GM19455 (cell line): ENCODE data around the gene YDJC.
"Not testable (repeated sequence)": the region's sequence is repeated elsewhere in the genome, so short reads cannot be mapped to it uniquely, and the experiment has no call there.

Experiments
- ATAC-seq: cut with Tn5 transposase; IDR thresholded peaks from one replicate; pipeline ENCODE4 v1.9.1; 2021; ENCODE audit not compliant: unreplicated experiment

The YDJC gene

DNA sequence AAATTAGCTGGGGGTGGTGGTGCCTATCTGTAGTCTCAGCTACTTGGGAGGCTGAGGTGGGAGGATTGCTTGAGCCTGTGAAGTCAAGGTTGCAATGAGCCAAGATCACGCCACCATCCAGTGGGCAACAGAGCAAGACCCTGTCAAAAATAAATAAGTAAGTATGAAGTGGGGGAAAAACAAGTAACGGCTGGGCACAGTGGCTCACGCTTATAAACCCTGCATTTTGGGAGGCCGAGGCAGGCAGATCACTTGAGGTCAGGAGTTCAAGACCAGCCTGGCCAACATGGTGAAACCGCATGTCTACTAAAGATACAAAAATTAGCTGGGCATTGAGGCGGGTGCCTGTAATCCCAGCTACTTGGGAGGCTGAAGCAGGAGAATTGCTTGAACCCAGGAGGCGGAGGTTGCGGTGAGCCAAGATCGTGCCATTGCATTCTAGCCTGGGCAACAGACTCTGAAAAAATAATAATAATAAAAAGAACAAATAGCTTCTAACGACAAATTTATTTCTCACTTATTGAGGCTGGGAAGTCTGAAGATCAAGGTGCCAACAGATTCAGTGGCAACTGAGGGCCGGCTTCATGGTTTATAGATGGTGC is 20.2 kb downstream of the YDJC start:
- not testable (repeated sequence) for ATAC-seq

GRCh38 chr22:21606775-21607174 is 23.0 kb downstream of the YDJC start:
- no peak for ATAC-seq

DNA sequence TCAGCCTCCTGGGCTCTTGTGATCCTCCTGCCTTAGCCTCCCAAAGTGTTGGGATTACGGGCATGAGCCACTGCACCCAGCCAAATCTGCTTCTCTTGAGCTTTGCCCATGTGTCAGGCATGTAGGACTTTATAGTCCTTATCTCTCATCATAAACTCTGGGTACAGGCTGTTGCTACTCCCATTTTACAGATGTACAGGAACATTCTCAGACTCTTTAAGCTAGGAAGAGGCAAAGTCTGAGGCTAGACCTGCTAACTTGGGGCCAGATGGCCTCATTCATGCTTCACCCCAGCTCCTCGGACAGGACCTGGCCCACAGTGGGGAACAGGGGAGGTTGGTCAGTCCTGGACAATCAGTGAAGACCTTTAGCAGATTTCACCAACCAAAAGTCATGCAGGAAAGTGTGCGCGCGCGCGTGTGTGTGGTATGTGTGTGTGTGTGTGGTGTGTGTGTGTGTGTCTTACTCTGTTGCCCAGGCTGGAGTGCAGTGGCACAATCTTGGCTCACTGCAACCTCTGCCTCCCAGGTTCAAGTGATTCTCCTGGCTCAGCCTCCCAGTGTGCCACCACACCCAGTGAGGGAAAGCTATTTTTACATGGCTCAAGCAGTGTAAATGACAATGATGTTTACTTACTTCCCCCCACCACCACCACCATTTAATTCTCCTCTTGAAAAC is 23.8 kb downstream of the YDJC start:
- ATAC-seq: no peak

GRCh38 chr22:21603973-21604372 is 25.8 kb downstream of the YDJC start:
- ATAC-seq: no peak

DNA sequence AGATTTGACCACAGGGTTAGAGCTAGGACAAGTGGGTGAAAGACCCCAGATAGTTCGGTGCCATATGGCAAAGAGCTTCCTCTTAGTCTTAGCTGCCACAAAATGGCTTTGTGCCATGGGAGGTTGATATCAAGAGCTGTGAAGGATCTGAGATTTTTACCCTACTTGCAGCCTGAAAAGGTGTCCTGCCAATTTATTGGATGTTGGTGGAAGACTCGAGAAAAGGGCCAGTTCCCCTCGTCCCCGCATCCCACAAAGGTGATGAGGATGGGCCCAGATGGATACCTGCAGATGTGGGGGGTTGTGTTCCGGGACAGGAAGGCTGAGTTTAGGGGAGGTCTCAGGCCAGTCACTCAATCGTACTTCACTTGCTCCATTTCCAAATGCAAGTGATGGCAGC is 27.2 kb downstream of the YDJC start:
- ATAC-seq: no peak

DNA sequence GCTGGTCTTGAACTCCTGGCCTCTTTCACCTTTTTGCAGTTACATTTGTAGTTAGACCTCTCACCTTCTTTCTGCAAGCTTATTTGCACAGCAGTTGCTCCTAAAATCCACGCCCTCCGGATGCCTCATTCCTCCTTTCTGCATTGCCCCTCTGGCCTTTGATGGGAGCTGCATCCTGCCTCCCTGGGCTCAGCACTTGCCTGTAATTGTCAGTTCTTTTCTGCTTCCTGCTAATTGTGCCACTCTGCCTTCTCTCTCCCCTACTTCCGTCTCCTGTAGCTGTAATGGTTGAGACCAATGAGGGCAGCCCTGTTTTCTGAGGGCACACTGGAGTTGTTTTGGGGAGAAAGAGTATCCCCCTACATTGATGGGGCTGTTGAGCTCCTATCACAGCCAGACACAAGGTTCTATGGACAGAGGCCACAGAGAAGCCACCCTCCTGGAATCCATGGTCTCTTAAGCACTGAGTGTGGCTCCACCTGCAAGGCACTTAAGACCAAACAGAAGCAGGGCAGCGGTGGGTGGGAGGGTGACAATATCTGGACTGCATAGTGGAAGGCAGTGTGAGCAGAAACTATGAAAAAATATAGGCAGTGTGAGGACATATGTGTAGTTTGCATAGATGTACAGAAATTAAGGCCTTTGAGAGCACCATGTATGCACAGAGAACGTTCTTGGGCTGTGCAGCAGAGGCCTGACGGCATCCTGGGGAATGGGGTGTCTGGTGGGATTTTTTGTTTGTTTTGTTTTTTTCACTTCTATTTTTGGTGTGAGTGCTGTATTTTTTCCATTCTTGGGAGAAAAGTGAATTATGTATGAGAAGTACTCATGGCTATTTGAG is 30.5 kb downstream of the YDJC start:
- no peak for ATAC-seq

GRCh38 chr22:21598302-21598701 is 31.5 kb downstream of the YDJC start:
- no peak for ATAC-seq

DNA sequence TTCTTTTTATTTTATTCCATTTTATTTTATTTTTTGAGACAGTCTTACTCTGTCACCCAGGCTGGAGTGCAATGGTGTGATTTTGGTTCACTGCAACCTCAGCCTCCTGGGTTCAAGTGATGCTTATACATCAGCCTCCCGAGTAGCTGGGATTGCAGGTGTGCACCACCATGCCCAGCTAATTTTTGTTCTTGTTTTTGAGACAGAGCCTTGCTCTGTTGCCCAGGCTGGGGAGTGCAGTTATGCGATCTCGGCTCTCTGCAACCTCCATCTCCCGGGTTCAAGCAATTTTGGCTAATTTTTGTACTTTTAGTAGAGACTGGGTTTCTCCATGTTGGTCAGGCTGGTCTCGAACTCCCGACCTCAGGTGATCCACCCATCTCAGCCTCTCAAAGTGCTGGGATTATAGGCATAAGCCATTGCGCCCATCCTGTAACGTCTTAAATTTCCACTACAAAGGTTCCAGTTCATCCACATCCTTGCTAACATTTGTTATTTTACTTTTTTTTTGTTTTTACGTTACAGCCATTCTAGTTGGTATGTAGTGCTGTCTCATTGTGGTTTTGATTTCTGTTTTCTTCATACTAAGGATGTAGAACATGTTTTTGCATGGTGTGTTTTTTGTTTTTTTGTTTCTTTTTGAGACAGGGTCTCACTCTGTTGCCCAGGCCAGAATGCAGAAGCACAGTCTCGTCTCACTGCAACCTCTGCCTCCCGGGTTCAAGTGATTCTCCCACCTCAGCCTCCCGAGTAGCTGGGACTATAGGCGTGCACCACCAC is 33.3 kb downstream of the YDJC start:
- ATAC-seq: not testable (repeated sequence)

DNA sequence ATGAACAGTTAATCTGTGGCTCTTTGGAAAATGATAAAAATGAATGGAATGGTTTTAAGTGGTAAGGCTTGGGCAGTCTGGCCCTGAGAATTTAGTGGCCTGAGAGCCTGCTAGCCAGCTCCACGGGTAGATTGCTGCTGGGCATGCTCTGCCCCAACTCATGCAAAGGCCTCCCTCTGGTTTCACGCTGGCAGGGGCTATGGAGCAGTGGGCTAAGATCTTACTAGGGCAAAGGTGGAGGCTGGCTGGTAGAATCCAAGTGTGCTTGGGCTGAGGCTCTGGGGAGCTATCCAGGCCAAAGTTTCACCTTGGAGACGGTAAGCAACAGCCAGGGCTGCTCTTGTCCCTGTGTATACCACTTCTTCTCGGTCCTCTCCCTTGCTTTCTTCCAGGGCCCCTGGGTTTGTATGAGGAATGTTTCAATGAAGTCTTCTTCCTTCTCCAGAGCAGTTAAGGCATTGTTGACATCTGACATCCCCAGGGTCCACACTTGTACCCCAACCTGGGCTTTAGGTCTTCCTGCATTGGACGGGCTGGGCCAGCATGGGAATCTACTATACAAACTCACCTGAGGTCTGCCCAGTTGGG is 34.9 kb downstream of the YDJC start:
- ATAC-seq: no peak

- no peak for ATAC-seq
Measured at GRCh38 chr22:21593406-21594232, 36.2 kb downstream of the YDJC start.

DNA sequence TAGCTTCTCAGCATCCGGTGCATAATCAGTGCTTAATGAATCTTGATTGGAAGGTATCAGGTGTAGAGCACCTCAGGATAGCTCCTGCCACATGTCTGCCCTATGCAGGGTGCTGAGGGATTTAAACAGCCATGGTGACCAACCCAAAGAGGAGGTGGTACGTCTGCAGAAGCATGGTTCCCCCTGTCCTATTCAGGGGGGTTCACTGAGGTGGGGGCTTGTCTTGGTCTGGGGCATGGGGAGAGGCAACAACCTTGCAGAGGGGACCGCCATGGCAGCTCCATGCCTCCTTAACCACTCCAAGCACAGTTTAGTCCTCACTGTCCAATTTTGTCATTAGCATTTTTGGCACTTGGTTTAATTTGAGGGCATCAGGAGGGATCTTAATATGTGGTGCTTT is 37.4 kb downstream of the YDJC start:
- ATAC-seq: no peak

GRCh38 chr22:21591695-21592094 is 38.1 kb downstream of the YDJC start:
- no peak for ATAC-seq

- ATAC-seq: no peak
Measured at GRCh38 chr22:21590809-21591641, 38.8 kb downstream of the YDJC start.

GRCh38 chr22:21589396-21589795 is 40.4 kb downstream of the YDJC start:
- ATAC-seq: no peak

DNA sequence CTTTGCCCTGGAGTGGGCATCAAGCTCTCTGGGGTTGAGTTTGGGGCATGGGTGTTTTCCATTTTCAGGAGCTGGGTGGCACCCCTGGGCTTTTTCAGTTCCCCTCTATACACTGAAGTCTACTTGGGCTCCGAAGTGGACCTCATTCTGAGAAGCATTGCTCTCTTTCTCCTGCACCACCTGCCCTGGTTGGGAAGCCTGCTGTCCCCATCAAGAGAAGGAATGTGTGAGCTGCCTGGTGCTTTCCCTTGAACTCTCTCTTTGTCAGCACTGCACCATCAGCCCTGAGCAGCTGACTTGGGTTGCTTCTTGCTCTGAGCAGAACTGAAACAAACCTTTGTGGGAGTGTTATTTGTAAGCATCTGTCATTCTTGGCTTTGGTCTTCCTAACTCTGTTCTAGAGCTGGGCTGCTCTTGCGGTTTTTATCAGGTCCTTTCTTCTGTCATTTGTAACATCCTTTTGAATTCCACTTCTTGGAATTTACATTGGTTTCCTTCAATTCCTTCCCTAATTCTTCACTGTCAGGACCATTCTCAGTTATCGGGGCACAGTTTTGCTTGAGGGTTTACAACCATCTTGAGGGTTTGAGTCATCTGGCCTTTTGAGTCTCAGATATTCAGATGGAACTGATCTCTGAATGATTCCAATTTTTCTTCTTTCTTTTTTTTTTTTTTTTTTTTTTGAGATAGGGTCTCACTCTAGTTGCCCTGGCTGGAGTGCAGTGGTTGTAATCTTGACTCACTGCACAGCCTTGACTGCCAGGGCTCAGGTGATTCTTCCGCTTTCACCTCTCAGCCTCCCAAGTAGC is 41.8 kb downstream of the YDJC start:
- peak; percentile 90 for ATAC-seq

GRCh38 chr22:21585389-21585788 is 44.4 kb downstream of the YDJC start:
- ATAC-seq: no peak

DNA sequence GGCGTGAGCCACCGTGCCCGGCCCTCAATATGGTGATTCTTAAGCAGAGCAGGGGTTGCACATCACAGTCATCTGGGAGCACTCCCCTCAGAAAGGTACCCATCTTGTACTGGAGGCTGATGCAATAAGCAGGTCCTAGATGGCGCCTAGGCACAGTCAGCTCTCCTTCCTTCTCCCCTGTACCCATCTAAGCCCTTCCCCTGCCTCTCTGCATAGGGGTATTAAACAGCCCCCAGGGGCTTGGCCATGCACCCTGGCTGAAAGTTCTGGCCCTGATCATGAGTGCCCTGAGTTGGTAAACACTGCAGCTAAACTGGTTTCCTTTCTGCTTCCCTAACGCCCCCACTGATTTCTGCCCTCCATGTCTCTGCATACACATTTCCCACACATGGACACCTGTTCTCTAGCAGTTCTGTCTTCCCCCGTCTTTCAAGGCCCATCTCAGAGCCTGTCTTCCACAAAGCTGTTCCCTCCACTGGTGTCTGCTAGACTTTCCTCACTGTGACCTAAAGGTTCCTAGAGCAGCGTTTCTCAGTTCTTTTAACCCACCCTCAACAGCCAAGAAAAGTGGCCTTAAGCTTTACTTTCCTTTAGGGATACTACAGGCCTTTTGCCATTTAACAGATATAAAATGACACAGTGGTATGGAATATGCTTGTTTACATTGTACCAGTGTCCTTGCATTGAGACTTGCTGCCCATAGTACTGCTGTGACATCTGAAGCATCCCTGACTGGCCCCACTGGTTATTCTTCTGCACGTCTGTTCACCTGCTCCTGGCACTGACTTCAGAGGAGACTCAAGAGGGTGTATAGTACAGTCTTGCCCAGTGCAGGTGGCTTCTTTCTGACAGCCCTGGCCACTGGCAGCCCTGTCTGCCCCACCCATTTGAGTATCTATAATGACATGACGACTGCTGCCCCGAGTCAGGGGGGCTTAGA is 46.8 kb downstream of the YDJC start:
- ATAC-seq: no peak
